HEK293 (cell line): ENCODE results near the gene CLDN34.

Source experiments
- CTCF ChIA-PET: fragments of 350-600 bp; formaldehyde crosslinking; extraction: SDS; loops from one replicate; lab custom pipeline; 2021; ENCODE audit warnings: antibody characterized with exemption; lab: Yijun Ruan, JAX
- POLR2A ChIA-PET: fragments of 300-600 bp; formaldehyde crosslinking; extraction: SDS; loops from one replicate; lab custom pipeline; 2020; ENCODE audit warnings: antibody characterized with exemption, inconsistent platforms; lab: Yijun Ruan, JAX
- H3K27ac ChIP-seq: fragments of 200-500 bp; sonication (Bioruptor generic); 2 replicates; pipeline ENCODE4 v1.5.1; 2014; ENCODE audit warnings: low read depth, low read length, control low read depth, inconsistent platforms; ENCODE audit errors: extremely low read depth
- H3K36me3 ChIP-seq, 2 experiments: fragments of 200-500 bp in 1 of 2; sonication (Bioruptor generic) in 1 of 2; 1 replicate in 1 of 2; 2 replicates in 1 of 2; pipeline ENCODE4 v1.5.1; 2014 to 2017; ENCODE audit warnings: inconsistent platforms in 2 of 2, low read length in 2 of 2; ENCODE audit not compliant: control insufficient read depth in 2 of 2, insufficient read depth in 1 of 2
- H3K4me1 ChIP-seq: fragments of 200-500 bp; sonication (Bioruptor generic); 2 replicates; pipeline ENCODE4 v1.5.1; 2014; ENCODE audit warnings: mild to moderate bottlenecking, low read length, inconsistent platforms; ENCODE audit not compliant: control insufficient read depth, insufficient read depth
- H3K4me3 ChIP-seq: 2 replicates; pipeline ENCODE4 v1.5.1; 2011; ENCODE audit warnings: low read depth, mild to moderate bottlenecking, control low read depth, low read length, moderate library complexity
- H3K9me3 ChIP-seq: fragments of 200-500 bp; sonication (Bioruptor generic); 2 replicates; pipeline ENCODE4 v1.5.1; 2014; ENCODE audit warnings: low read depth, low read length, inconsistent platforms; ENCODE audit not compliant: control insufficient read depth, insufficient read depth
- GLIS2 ChIP-seq: fragments of 450-650 bp; formaldehyde crosslinking; IDR thresholded peaks from 2 replicates; pipeline ENCODE4 v1.5.1; 2016; ENCODE audit warnings: missing biosample characterization, missing genetic modification characterization
- REST ChIP-seq: fragments of 450-650 bp; formaldehyde crosslinking; IDR thresholded peaks from 2 replicates; pipeline ENCODE4 v1.5.1; 2016; ENCODE audit warnings: missing biosample characterization, missing genetic modification characterization
- SETDB1 ChIP-seq: IDR thresholded peaks from one replicate; pipeline ENCODE4 v1.6.1; 2017; ENCODE audit warnings: mild to moderate bottlenecking, low read length, moderate library complexity, mixed read lengths; ENCODE audit not compliant: insufficient read length
- TCF7L2 ChIP-seq: IDR thresholded peaks from 2 replicates; pipeline ENCODE4 v1.6.1; 2011; ENCODE audit warnings: low read depth, mild to moderate bottlenecking, inconsistent platforms, low read length, moderate library complexity, borderline replicate concordance
- ZFP3 ChIP-seq: fragments of 450-650 bp; formaldehyde crosslinking; IDR thresholded peaks from 2 replicates; pipeline ENCODE4 v1.5.1; 2016; ENCODE audit warnings: low read depth, missing biosample characterization, missing genetic modification characterization
- ZFP69B ChIP-seq: fragments of 450-650 bp; formaldehyde crosslinking; IDR thresholded peaks from 2 replicates; pipeline ENCODE4 v1.5.1; 2016; ENCODE audit warnings: missing biosample characterization, missing genetic modification characterization
- ZNF138 ChIP-seq: fragments of 450-650 bp; formaldehyde crosslinking; IDR thresholded peaks from 2 replicates; pipeline ENCODE4 v1.5.1; 2016; ENCODE audit warnings: missing biosample characterization, missing genetic modification characterization, borderline replicate concordance
- ZNF24 ChIP-seq: fragments of 450-650 bp; formaldehyde crosslinking; IDR thresholded peaks from 2 replicates; pipeline ENCODE4 v1.5.1; 2016; ENCODE audit warnings: missing biosample characterization, missing genetic modification characterization
- ZNF394 ChIP-seq: fragments of 450-650 bp; formaldehyde crosslinking; IDR thresholded peaks from 2 replicates; pipeline ENCODE4 v1.5.1; 2016; ENCODE audit warnings: missing biosample characterization, missing genetic modification characterization, mild to moderate bottlenecking, moderate library complexity, borderline replicate concordance
- ZNF423 ChIP-seq: fragments of 450-650 bp; formaldehyde crosslinking; IDR thresholded peaks from 2 replicates; pipeline ENCODE4 v1.5.1; 2016; ENCODE audit warnings: missing biosample characterization, missing genetic modification characterization
- ZNF426 ChIP-seq: fragments of 450-650 bp; formaldehyde crosslinking; IDR thresholded peaks from 2 replicates; pipeline ENCODE4 v1.5.1; 2017; ENCODE audit warnings: missing biosample characterization, missing genetic modification characterization, mild to moderate bottlenecking, inconsistent platforms, moderate library complexity
- ZNF558 ChIP-seq: fragments of 450-650 bp; formaldehyde crosslinking; IDR thresholded peaks from 2 replicates; pipeline ENCODE4 v1.5.1; 2016; ENCODE audit warnings: missing biosample characterization, missing genetic modification characterization
- ZNF585B ChIP-seq: fragments of 450-650 bp; formaldehyde crosslinking; IDR thresholded peaks from 2 replicates; pipeline ENCODE4 v1.5.1; 2016; ENCODE audit warnings: missing biosample characterization, missing genetic modification characterization
- ZNF629 ChIP-seq: fragments of 450-650 bp; formaldehyde crosslinking; IDR thresholded peaks from 2 replicates; pipeline ENCODE4 v1.5.1; 2017; ENCODE audit warnings: missing biosample characterization, missing genetic modification characterization
- ZNF660 ChIP-seq: fragments of 450-650 bp; IDR thresholded peaks from 2 replicates; pipeline ENCODE4 v1.5.1; 2018; ENCODE audit warnings: missing biosample characterization, mild to moderate bottlenecking, missing genetic modification characterization
- ZNF677 ChIP-seq: fragments of 450-650 bp; IDR thresholded peaks from 2 replicates; pipeline ENCODE4 v1.5.0; 2018; ENCODE audit warnings: missing biosample characterization, mild to moderate bottlenecking, missing genetic modification characterization, moderate library complexity
- ZNF792 ChIP-seq: fragments of 450-650 bp; formaldehyde crosslinking; IDR thresholded peaks from 2 replicates; pipeline ENCODE4 v1.5.1; 2016; ENCODE audit warnings: missing biosample characterization, missing genetic modification characterization
- TF ChIP-seq, protein P1 (sequence below): fragments of 450-650 bp; IDR thresholded peaks from 2 replicates; pipeline ENCODE4 v1.5.1; 2018; ENCODE audit warnings: missing biosample characterization, missing genetic modification characterization
- TF ChIP-seq, protein P2 (sequence below): fragments of 450-650 bp; formaldehyde crosslinking; IDR thresholded peaks from 2 replicates; pipeline ENCODE4 v1.5.1; 2016; ENCODE audit warnings: missing biosample characterization, missing genetic modification characterization
- TF ChIP-seq, protein P3 (sequence below): fragments of 450-650 bp; formaldehyde crosslinking; IDR thresholded peaks from 2 replicates; pipeline ENCODE4 v1.5.1; 2016; ENCODE audit warnings: missing biosample characterization, missing genetic modification characterization
- TF ChIP-seq, protein P4 (sequence below): fragments of 450-650 bp; formaldehyde crosslinking; IDR thresholded peaks from 2 replicates; pipeline ENCODE4 v1.5.1; 2016; ENCODE audit warnings: missing biosample characterization, missing genetic modification characterization, low read depth
- TF ChIP-seq, protein P5 (sequence below): fragments of 450-650 bp; formaldehyde crosslinking; IDR thresholded peaks from 2 replicates; pipeline ENCODE4 v1.5.1; 2016; ENCODE audit warnings: missing biosample characterization, missing genetic modification characterization

CLDN34 gene

GRCh38 chrX:9995855-9996339 lies 28.7 kb downstream of the CLDN34 start:
- Histone ChIP-seq H3K36me3 (no peaks in the 10 kb centered on the region), H3K9me3 (no peaks in the 10 kb centered on the region), H3K27ac (no peak overlapping the region), H3K4me1 (no peaks in the 10 kb centered on the region), H3K4me3 (no peak overlapping the region)
- ChIA-PET POLR2A (no interaction called here), CTCF (interaction anchor here (0.6 to 2.4 kb wide), 9 partner anchors 9 to 1270 kb away, joined by 3 to 29 read pairs (median 3); no protein-coding TSS in a partner anchor)
- no peak for TF ChIP-seq ZNF585B (tag by site-specific recombination)
- peak; percentile 92 for TF ChIP-seq SETDB1

- H3K4me1 ChIP-seq: no peaks in the 10 kb centered on the region
- H3K27ac ChIP-seq: no peak overlapping the region
- H3K9me3 ChIP-seq: no peaks in the 10 kb centered on the region
- TF ChIP-seq ZFP69B (tag by site-specific recombination) (no peak), GLIS2 (tag by site-specific recombination) (no peak), ZNF394 (tag by site-specific recombination) (no peak), ZNF24 (no peak), ZNF426 (tag by site-specific recombination) (no peak), ZNF629 (tag by site-specific recombination) (no peak), ZNF558 (tag by site-specific recombination) (no peak), TCF7L2 (no peak), ZFP3 (tag by site-specific recombination) (no peak), ZNF660 (tag by site-specific recombination) (no peak), REST (tag by site-specific recombination) (no peak), ZNF677 (tag by site-specific recombination) (no peak), ZNF792 (tag by site-specific recombination) (no peak), ZNF138 (no peak), ZNF423 (tag by site-specific recombination) (no peak)
- TF ChIP-seq, protein P1, sequence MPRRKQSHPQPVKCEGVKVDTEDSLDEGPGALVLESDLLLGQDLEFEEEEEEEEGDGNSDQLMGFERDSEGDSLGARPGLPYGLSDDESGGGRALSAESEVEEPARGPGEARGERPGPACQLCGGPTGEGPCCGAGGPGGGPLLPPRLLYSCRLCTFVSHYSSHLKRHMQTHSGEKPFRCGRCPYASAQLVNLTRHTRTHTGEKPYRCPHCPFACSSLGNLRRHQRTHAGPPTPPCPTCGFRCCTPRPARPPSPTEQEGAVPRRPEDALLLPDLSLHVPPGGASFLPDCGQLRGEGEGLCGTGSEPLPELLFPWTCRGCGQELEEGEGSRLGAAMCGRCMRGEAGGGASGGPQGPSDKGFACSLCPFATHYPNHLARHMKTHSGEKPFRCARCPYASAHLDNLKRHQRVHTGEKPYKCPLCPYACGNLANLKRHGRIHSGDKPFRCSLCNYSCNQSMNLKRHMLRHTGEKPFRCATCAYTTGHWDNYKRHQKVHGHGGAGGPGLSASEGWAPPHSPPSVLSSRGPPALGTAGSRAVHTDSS (tag by site-specific recombination): no peak
- TF ChIP-seq, protein P2, sequence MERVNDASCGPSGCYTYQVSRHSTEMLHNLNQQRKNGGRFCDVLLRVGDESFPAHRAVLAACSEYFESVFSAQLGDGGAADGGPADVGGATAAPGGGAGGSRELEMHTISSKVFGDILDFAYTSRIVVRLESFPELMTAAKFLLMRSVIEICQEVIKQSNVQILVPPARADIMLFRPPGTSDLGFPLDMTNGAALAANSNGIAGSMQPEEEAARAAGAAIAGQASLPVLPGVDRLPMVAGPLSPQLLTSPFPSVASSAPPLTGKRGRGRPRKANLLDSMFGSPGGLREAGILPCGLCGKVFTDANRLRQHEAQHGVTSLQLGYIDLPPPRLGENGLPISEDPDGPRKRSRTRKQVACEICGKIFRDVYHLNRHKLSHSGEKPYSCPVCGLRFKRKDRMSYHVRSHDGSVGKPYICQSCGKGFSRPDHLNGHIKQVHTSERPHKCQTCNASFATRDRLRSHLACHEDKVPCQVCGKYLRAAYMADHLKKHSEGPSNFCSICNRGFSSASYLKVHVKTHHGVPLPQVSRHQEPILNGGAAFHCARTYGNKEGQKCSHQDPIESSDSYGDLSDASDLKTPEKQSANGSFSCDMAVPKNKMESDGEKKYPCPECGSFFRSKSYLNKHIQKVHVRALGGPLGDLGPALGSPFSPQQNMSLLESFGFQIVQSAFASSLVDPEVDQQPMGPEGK: no peak
- TF ChIP-seq, protein P3, sequence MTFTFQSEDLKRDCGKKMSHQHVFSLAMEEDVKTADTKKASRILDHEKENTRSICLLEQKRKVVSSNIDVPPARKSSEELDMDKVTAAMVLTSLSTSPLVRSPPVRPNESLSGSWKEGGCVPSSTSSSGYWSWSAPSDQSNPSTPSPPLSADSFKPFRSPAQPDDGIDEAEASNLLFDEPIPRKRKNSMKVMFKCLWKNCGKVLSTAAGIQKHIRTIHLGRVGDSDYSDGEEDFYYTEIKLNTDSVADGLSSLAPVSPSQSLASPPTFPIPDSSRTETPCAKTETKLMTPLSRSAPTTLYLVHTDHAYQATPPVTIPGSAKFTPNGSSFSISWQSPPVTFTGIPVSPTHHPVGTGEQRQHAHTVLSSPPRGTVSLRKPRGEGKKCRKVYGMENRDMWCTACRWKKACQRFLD (tag by site-specific recombination): no peak
- TF ChIP-seq, protein P4, sequence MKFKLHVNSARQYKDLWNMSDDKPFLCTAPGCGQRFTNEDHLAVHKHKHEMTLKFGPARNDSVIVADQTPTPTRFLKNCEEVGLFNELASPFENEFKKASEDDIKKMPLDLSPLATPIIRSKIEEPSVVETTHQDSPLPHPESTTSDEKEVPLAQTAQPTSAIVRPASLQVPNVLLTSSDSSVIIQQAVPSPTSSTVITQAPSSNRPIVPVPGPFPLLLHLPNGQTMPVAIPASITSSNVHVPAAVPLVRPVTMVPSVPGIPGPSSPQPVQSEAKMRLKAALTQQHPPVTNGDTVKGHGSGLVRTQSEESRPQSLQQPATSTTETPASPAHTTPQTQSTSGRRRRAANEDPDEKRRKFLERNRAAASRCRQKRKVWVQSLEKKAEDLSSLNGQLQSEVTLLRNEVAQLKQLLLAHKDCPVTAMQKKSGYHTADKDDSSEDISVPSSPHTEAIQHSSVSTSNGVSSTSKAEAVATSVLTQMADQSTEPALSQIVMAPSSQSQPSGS (tag by site-specific recombination): no peak
- TF ChIP-seq, protein P5, sequence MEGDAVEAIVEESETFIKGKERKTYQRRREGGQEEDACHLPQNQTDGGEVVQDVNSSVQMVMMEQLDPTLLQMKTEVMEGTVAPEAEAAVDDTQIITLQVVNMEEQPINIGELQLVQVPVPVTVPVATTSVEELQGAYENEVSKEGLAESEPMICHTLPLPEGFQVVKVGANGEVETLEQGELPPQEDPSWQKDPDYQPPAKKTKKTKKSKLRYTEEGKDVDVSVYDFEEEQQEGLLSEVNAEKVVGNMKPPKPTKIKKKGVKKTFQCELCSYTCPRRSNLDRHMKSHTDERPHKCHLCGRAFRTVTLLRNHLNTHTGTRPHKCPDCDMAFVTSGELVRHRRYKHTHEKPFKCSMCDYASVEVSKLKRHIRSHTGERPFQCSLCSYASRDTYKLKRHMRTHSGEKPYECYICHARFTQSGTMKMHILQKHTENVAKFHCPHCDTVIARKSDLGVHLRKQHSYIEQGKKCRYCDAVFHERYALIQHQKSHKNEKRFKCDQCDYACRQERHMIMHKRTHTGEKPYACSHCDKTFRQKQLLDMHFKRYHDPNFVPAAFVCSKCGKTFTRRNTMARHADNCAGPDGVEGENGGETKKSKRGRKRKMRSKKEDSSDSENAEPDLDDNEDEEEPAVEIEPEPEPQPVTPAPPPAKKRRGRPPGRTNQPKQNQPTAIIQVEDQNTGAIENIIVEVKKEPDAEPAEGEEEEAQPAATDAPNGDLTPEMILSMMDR (tag by site-specific recombination): no peak
- no peak overlapping the region for H3K4me3 ChIP-seq
- ChIA-PET CTCF (interaction anchor here (0.7 to 2.4 kb wide), 3 partner anchors 116 to 122 kb away, joined by 4 to 29 read pairs (median 7); no protein-coding TSS in a partner anchor), POLR2A (no interaction called here)
- no peaks in the 10 kb centered on the region for H3K36me3 ChIP-seq
Observed at GRCh38 chrX:9997041-9997440, 29.9 kb downstream of the CLDN34 start.
